WTC11 (cell line): ENCODE data around the gene BGN. TPM values are rescaled to one million over a fixed set of nuclear protein-coding genes. Genes with fewer than 3 reads are reported as not detected.

Source experiments
- ATAC-seq: fragments of 200-7000 bp; cut with Tn5 transposase; 2 replicates; pipeline ENCODE4 v1.10.0; 2021; ENCODE audit warnings: mild to moderate bottlenecking, moderate library complexity
- CTCF ChIA-PET: fragments of 300-600 bp; sonication (Branson Sonifier 250); formaldehyde crosslinking; loops from one replicate; lab custom pipeline; 2021; ENCODE audit warnings: antibody characterized with exemption; lab: Charles Lee
- POLR2A ChIA-PET: fragments of 350-600 bp; sonication (Branson Sonifier 250); formaldehyde crosslinking; loops from one replicate; lab custom pipeline; 2021; ENCODE audit warnings: antibody characterized with exemption; lab: Charles Lee
- DNase-seq: peaks from one replicate; pipeline ENCODE4 v3.0.0; 2021; ENCODE audit warnings: low spot score
- H3K27ac Mint-ChIP-seq: 2 replicates; pipeline ENCODE4 v1.8.0; 2021; ENCODE audit warnings: mixed read lengths
- H3K27me3 Mint-ChIP-seq: 2 replicates; pipeline ENCODE4 v1.8.0; 2021; ENCODE audit warnings: low read depth, mild to moderate bottlenecking, moderate library complexity, mixed read lengths
- H3K36me3 Mint-ChIP-seq: 2 replicates; pipeline ENCODE4 v1.8.0; 2021; ENCODE audit warnings: mixed read lengths
- H3K4me1 Mint-ChIP-seq: 2 replicates; pipeline ENCODE4 v1.8.0; 2022; ENCODE audit warnings: mixed read lengths
- H3K4me3 Mint-ChIP-seq: 2 replicates; pipeline ENCODE4 v1.8.0; 2021; ENCODE audit warnings: mild to moderate bottlenecking, moderate library complexity, mixed read lengths
- H3K9me3 Mint-ChIP-seq: 2 replicates; pipeline ENCODE4 v1.8.0; 2021; ENCODE audit warnings: mixed read lengths
- FOXK1 ChIP-seq: sonication (generic); formaldehyde crosslinking; IDR thresholded peaks from 2 replicates; pipeline ENCODE4 v1.8.0; 2022; ENCODE audit warnings: mild to moderate bottlenecking, moderate library complexity, missing genetic modification reagents
- GABPB1 ChIP-seq: sonication (generic); formaldehyde crosslinking; IDR thresholded peaks from 2 replicates; pipeline ENCODE4 v1.8.1; 2023; ENCODE audit warnings: mild to moderate bottlenecking, missing genetic modification reagents
- MYBL2 ChIP-seq: sonication (generic); formaldehyde crosslinking; IDR thresholded peaks from 2 replicates; pipeline ENCODE4 v1.8.1; 2023; ENCODE audit warnings: mild to moderate bottlenecking, moderate library complexity, missing genetic modification reagents
- OVOL2 ChIP-seq: fragments of 250-450 bp; sonication (Bioruptor Pico); IDR thresholded peaks from 2 replicates; pipeline ENCODE4 v1.9.0; 2021; ENCODE audit warnings: mild to moderate bottlenecking, borderline replicate concordance
- ZNF232 ChIP-seq: sonication (generic); formaldehyde crosslinking; IDR thresholded peaks from 2 replicates; pipeline ENCODE4 v1.8.0; 2022; ENCODE audit warnings: mild to moderate bottlenecking, missing genetic modification reagents
- ZNF263 ChIP-seq: sonication (generic); formaldehyde crosslinking; IDR thresholded peaks from 2 replicates; pipeline ENCODE4 v1.8.1; 2022; ENCODE audit warnings: low read depth, mild to moderate bottlenecking, moderate library complexity, missing genetic modification reagents
- ZNF416 ChIP-seq: fragments of 250-450 bp; sonication (Bioruptor Pico); IDR thresholded peaks from 2 replicates; pipeline ENCODE4 v1.9.0; 2021; ENCODE audit warnings: mild to moderate bottlenecking, inconsistent platforms
- total RNA-seq: library from RNA; stranded (reverse); gene quantifications from 3 replicates; pipeline ENCODE4 v1.2.3, GENCODE V29; 2021
- TF ChIP-seq, protein P1 (sequence below): fragments of 200-600 bp; IDR thresholded peaks from 2 replicates; pipeline ENCODE4 v1.8.0; 2022; ENCODE audit warnings: antibody characterized with exemption
- TF ChIP-seq, protein P2 (sequence below): sonication (generic); formaldehyde crosslinking; IDR thresholded peaks from 2 replicates; pipeline ENCODE4 v1.8.1; 2022; ENCODE audit warnings: low read depth, mild to moderate bottlenecking, moderate library complexity, missing genetic modification reagents, borderline replicate concordance
- TF ChIP-seq, protein P3 (sequence below): sonication (generic); formaldehyde crosslinking; IDR thresholded peaks from 2 replicates; pipeline ENCODE4 v1.8.1; 2023; ENCODE audit warnings: mild to moderate bottlenecking, missing genetic modification reagents
- TF ChIP-seq, protein P4 (sequence below): fragments of 250-450 bp; sonication (Bioruptor Pico); IDR thresholded peaks from 2 replicates; pipeline ENCODE4 v1.9.0; 2021; ENCODE audit warnings: mild to moderate bottlenecking
- TF ChIP-seq, protein P5 (sequence below): fragments of 250-450 bp; sonication (Bioruptor Pico); IDR thresholded peaks from 2 replicates; pipeline ENCODE4 v1.8.0; 2021; ENCODE audit warnings: mild to moderate bottlenecking
- TF ChIP-seq, protein P6 (sequence below): fragments of 250-450 bp; sonication (Bioruptor Pico); IDR thresholded peaks from 2 replicates; pipeline ENCODE4 v2.1.2; 2022; ENCODE audit warnings: mild to moderate bottlenecking, moderate library complexity
- TF ChIP-seq, protein P7 (sequence below): sonication (generic); formaldehyde crosslinking; IDR thresholded peaks from 2 replicates; pipeline ENCODE4 v1.8.1; 2023; ENCODE audit warnings: mild to moderate bottlenecking, missing genetic modification reagents, moderate library complexity
- TF ChIP-seq, protein P8 (sequence below): sonication (generic); formaldehyde crosslinking; IDR thresholded peaks from 2 replicates; pipeline ENCODE4 v1.8.1; 2022; ENCODE audit warnings: low read depth, missing genetic modification reagents, borderline replicate concordance

Gene BGN
- total RNA-seq, 1 experiment from 2014 or later: 1.8 TPM

DNA sequence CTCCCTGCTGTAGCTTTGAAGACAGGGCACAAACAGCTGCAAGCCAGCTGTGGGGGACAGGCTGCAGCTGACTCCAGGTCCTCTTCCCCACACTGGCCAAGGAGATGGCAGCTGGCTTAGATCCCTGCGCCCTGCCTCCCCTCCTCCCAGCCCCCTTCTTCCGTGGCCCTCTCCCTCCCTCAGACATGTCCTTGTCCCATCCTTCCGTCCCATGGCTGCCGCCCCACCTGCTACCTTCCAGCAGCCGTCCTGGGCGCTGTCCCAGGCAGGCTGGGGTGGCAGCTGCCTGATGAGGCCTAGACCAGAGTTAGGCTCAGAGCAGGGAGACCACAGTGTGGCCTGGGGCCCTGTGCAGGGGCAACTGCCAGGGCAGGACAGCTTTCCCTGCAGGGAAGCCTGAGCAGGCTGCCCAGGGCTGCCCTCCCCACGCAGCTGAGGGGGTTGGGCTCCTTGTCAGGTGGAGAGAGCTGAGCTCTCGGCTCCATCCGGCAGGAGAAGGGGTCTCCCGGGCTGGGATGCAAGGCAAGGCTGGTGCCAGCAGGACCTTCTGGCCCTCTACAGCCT is 3.3 kb upstream of the BGN start:
- H3K4me3 Mint-ChIP-seq: no peak overlapping the region
- TF ChIP-seq GABPB1 (CRISPR knock-in tag): no peak
- TF ChIP-seq, protein P1, sequence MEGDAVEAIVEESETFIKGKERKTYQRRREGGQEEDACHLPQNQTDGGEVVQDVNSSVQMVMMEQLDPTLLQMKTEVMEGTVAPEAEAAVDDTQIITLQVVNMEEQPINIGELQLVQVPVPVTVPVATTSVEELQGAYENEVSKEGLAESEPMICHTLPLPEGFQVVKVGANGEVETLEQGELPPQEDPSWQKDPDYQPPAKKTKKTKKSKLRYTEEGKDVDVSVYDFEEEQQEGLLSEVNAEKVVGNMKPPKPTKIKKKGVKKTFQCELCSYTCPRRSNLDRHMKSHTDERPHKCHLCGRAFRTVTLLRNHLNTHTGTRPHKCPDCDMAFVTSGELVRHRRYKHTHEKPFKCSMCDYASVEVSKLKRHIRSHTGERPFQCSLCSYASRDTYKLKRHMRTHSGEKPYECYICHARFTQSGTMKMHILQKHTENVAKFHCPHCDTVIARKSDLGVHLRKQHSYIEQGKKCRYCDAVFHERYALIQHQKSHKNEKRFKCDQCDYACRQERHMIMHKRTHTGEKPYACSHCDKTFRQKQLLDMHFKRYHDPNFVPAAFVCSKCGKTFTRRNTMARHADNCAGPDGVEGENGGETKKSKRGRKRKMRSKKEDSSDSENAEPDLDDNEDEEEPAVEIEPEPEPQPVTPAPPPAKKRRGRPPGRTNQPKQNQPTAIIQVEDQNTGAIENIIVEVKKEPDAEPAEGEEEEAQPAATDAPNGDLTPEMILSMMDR: no peak
- TF ChIP-seq ZNF416 (CRISPR knock-in tag): no peak
- TF ChIP-seq OVOL2 (CRISPR knock-in tag): no peak
- TF ChIP-seq, protein P2, sequence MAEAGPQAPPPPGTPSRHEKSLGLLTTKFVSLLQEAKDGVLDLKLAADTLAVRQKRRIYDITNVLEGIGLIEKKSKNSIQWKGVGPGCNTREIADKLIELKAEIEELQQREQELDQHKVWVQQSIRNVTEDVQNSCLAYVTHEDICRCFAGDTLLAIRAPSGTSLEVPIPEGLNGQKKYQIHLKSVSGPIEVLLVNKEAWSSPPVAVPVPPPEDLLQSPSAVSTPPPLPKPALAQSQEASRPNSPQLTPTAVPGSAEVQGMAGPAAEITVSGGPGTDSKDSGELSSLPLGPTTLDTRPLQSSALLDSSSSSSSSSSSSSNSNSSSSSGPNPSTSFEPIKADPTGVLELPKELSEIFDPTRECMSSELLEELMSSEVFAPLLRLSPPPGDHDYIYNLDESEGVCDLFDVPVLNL (CRISPR knock-in tag): no peak
- no peak for TF ChIP-seq FOXK1 (CRISPR knock-in tag)
- TF ChIP-seq ZNF232 (CRISPR knock-in tag): no peak
- TF ChIP-seq, protein P3, sequence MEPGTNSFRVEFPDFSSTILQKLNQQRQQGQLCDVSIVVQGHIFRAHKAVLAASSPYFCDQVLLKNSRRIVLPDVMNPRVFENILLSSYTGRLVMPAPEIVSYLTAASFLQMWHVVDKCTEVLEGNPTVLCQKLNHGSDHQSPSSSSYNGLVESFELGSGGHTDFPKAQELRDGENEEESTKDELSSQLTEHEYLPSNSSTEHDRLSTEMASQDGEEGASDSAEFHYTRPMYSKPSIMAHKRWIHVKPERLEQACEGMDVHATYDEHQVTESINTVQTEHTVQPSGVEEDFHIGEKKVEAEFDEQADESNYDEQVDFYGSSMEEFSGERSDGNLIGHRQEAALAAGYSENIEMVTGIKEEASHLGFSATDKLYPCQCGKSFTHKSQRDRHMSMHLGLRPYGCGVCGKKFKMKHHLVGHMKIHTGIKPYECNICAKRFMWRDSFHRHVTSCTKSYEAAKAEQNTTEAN (CRISPR knock-in tag): no peak
- TF ChIP-seq, protein P4, sequence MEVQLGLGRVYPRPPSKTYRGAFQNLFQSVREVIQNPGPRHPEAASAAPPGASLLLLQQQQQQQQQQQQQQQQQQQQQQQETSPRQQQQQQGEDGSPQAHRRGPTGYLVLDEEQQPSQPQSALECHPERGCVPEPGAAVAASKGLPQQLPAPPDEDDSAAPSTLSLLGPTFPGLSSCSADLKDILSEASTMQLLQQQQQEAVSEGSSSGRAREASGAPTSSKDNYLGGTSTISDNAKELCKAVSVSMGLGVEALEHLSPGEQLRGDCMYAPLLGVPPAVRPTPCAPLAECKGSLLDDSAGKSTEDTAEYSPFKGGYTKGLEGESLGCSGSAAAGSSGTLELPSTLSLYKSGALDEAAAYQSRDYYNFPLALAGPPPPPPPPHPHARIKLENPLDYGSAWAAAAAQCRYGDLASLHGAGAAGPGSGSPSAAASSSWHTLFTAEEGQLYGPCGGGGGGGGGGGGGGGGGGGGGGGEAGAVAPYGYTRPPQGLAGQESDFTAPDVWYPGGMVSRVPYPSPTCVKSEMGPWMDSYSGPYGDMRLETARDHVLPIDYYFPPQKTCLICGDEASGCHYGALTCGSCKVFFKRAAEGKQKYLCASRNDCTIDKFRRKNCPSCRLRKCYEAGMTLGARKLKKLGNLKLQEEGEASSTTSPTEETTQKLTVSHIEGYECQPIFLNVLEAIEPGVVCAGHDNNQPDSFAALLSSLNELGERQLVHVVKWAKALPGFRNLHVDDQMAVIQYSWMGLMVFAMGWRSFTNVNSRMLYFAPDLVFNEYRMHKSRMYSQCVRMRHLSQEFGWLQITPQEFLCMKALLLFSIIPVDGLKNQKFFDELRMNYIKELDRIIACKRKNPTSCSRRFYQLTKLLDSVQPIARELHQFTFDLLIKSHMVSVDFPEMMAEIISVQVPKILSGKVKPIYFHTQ (CRISPR knock-in tag): no peak
- TF ChIP-seq ZNF263: no peak
- TF ChIP-seq, protein P5, sequence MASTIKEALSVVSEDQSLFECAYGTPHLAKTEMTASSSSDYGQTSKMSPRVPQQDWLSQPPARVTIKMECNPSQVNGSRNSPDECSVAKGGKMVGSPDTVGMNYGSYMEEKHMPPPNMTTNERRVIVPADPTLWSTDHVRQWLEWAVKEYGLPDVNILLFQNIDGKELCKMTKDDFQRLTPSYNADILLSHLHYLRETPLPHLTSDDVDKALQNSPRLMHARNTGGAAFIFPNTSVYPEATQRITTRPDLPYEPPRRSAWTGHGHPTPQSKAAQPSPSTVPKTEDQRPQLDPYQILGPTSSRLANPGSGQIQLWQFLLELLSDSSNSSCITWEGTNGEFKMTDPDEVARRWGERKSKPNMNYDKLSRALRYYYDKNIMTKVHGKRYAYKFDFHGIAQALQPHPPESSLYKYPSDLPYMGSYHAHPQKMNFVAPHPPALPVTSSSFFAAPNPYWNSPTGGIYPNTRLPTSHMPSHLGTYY (CRISPR knock-in tag): no peak
- TF ChIP-seq, protein P6, sequence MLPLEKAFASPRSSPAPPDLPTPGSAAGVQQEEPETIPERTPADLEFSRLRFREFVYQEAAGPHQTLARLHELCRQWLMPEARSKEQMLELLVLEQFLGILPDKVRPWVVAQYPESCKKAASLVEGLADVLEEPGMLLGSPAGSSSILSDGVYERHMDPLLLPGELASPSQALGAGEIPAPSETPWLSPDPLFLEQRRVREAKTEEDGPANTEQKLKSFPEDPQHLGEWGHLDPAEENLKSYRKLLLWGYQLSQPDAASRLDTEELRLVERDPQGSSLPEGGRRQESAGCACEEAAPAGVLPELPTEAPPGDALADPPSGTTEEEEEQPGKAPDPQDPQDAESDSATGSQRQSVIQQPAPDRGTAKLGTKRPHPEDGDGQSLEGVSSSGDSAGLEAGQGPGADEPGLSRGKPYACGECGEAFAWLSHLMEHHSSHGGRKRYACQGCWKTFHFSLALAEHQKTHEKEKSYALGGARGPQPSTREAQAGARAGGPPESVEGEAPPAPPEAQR (CRISPR knock-in tag): no peak
- TF ChIP-seq MYBL2 (CRISPR knock-in tag): no peak
- TF ChIP-seq, protein P7, sequence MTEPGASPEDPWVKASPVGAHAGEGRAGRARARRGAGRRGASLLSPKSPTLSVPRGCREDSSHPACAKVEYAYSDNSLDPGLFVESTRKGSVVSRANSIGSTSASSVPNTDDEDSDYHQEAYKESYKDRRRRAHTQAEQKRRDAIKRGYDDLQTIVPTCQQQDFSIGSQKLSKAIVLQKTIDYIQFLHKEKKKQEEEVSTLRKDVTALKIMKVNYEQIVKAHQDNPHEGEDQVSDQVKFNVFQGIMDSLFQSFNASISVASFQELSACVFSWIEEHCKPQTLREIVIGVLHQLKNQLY (CRISPR knock-in tag): no peak
- TF ChIP-seq, protein P8, sequence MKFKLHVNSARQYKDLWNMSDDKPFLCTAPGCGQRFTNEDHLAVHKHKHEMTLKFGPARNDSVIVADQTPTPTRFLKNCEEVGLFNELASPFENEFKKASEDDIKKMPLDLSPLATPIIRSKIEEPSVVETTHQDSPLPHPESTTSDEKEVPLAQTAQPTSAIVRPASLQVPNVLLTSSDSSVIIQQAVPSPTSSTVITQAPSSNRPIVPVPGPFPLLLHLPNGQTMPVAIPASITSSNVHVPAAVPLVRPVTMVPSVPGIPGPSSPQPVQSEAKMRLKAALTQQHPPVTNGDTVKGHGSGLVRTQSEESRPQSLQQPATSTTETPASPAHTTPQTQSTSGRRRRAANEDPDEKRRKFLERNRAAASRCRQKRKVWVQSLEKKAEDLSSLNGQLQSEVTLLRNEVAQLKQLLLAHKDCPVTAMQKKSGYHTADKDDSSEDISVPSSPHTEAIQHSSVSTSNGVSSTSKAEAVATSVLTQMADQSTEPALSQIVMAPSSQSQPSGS (CRISPR knock-in tag): no peak
- TF ChIP-seq, all 79 proteins: peak for 0
- ATAC-seq (no peak), DNase-seq (no peak)
- ChIA-PET CTCF (interaction anchor here (1.1 to 3.0 kb wide), 8 partner anchors 9 to 153 kb away, joined by 3 to 26 read pairs (median 5); partner anchors contain the start of gene HAUS7), POLR2A (no interaction called here)
- Mint-ChIP-seq H3K4me1 (peaks cover 8% of the 10 kb centered on the region; the same call in 1 of the 2 replicates), H3K36me3 (no peaks in the 10 kb centered on the region), H3K9me3 (no peaks in the 10 kb centered on the region), H3K27me3 (no peaks in the 10 kb centered on the region), H3K27ac (no peak overlapping the region)
